ENCODE data around the gene IFT122.
"Not testable (repeated sequence)": the region's sequence is repeated elsewhere in the genome, so short reads cannot be mapped to it uniquely, and the experiment has no call there.

IFT122 gene

DNA sequence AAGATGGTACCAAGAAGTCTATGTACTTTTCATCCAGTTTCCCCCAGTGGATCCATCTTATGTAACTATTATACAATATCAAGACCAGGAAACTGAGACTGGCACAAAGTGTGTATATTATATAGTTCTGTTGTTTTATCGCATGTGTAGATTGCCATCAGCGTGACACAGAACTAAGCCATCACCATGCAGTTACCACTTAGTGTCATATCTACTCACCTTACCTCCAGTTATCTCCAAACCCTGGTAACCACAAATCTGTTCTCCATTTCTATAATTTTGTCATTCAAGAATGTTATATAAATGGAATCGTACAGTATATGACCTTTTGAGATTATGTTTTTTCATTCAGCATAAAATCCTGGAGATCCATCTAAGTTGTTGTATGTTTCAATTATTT lies 23.1 kb downstream of the IFT122 start:
- FAIRE-seq (no peak), DNase-seq (ENCODE audit: extremely low spot score, insufficient read length, low read depth) (no peak)

DNA sequence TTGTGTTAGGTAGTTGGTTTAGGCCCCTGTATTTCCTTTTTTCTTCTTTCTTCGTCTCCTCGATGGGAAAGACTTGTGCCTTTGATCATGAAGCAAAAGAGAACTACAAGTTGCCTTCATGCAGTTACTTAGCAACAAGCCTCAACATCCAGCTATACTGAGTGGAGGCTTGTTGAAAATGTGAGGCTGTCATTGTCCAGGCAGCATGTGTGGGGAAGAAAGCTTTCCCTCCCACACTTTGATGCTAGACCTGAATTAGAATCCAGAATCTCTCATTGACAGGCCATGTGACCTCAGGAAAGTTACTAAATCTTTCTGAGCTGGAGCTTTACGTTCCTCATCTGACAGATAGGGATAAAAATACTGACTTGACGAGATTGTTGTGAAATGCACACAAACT lies 23.7 kb downstream of the IFT122 start:
- no peak for DNase-seq (ENCODE audit: extremely low spot score, insufficient read length, low read depth)
- FAIRE-seq, result no peak

DNA sequence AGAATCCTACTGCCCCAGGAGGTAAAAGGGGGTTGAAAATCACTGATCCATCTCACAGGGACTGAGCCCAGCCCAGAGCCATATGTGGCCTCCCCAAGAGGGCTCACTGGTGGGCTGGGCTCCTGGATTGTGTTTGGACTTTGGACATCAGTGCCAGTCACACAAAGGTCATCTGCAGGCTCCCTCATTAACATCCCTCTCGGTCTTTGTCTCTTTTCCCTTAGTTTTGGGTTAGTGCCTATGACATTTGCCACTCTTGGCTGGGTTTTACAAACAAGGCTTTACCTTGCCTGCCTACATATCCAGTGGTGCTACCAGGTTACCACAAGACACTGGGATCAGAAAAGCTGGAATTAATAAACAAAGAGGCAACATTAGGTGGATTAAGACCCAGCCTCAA lies 27.9 kb downstream of the IFT122 start:
- FAIRE-seq, result no peak
- DNase-seq (ENCODE audit: extremely low spot score, insufficient read length, low read depth), result no peak

DNA sequence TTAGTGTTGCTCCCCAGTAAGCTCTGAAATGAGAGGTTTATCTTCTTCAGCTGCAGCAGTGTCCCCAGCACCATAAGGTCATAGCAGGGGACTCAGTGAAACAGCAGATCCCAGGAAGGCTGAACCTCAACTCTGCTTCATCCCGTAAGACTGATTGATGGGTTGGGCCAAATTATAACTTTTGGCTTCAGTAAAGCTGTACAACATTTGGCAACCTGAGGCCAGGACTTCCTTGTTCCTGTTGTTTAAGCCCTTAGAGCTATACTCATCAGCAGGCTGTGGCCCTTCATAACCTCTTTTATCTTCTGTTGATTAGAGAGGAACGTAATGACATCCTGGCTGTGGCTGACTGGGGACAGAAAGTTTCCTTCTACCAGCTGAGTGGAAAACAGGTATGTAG lies 29.0 kb downstream of the IFT122 start:
- no peak for DNase-seq (ENCODE audit: extremely low spot score, insufficient read length, low read depth)
- FAIRE-seq, result no peak

DNA sequence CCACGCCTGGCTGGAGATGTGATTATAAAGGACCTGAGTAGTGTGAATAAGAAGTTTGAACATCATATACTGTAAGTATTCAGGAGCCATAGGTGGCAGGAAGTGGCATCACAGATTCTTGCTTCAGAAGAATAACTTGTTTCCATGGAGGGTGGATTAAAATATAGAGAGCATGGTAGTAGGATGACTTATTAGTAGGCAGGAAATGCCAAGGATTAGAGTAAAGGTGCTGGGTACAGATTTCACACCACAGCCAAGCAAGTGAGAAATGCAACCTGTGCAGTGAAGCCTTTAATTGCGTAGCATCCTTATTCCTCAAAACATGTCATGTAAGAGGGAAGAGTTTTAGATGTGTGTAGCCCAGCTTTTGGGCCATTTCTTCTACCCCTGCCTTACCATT lies 30.8 kb downstream of the IFT122 start:
- DNase-seq (ENCODE audit: extremely low spot score, insufficient read length, low read depth) (no peak), FAIRE-seq (no peak)

DNA sequence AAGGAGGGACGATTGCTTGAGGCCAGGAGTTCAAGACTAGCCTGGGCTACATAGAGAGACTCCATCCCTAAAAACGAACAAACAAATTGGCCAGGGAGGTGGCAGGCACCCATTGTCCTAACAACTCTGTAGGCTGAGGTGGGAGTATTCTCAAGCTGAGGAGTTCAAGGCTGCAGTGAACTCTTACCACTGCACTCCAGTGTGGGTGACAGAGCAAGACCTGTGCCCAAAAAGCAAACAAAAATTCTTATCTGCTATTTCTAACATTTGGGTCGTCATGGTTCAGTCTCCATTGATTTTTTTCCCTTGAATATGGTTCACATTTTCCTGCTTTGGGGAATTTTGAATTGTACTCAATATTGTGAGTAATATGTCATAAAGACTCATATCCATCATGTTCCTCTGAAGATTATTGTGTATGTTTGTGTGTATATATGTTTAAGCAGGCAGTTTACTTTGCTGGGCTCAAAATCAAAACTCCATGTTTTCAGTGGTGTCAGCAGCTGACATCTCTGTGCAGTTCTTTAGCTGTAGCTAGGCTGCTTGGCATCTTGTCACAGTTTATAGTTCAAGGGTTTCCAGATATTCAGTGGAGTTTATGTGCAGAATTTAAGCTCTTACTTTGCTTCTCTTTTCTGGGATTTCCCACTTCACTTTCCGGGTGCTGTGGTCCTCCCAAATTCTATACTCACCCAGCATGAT lies 33.2 kb downstream of the IFT122 start:
- FAIRE-seq, result no peak
- DNase-seq (ENCODE audit: extremely low spot score, insufficient read length, low read depth), result no peak

DNA sequence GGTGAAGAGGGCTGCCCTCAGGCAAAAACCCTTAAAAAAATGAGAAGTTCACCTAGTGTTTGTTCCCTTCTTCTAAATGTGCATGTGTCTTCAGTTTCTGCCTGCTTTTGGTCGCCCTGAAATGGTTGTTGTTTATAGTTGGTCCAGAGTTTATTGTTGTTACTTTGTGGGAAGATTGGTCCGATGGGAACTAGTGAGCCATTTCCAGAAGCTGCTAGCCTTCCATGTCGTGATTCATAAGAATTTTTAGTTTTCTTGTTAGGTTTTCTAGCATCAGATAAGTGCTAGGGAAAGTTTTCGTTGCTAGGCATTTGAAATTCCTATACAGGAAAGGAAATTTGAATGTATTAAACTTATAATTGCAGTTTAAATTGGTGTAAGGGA lies 33.7 kb downstream of the IFT122 start:
- no peak for FAIRE-seq
- DNase-seq (ENCODE audit: extremely low spot score, insufficient read length, low read depth), result no peak

DNA sequence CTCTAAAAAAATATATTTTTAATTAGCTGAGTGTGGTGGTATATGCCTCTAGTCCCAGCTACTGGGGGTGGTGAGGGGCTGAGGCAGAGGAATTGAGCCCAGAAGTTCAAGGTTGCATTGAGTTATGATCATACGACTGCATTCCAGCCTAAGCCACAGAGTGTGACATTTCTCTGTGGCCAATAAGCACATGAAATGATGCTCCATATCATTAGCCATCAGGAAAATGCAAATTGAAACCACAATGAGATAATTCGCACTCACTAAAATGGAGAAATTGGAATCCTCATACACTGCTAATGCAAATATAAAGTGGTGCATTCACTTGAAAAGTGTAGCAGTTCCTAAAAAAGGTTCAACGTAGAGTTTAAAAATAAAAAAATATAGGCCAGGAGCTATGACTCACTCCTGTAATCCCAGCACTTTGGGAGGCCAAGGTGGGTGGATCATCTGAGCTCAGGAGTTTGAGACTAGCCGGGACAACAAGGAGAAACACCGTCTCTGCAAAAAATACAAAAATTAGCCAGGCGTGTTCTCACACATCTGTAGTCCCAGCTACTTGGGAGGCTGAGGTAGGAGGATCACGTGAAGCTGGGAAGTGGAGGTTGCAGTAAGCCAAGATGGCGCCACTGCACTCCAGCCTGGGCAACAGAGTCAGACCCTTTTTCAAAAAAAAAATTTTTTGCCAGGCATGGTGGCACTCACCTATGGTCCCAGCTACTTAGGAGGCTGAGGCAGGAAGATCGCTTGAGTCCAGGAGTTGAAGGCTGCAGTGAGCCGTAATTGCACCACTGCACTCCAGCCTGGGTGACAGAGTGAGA lies 35.2 kb downstream of the IFT122 start:
- DNase-seq (ENCODE audit: extremely low spot score, insufficient read length, low read depth) (no peak), FAIRE-seq (no peak)

DNA sequence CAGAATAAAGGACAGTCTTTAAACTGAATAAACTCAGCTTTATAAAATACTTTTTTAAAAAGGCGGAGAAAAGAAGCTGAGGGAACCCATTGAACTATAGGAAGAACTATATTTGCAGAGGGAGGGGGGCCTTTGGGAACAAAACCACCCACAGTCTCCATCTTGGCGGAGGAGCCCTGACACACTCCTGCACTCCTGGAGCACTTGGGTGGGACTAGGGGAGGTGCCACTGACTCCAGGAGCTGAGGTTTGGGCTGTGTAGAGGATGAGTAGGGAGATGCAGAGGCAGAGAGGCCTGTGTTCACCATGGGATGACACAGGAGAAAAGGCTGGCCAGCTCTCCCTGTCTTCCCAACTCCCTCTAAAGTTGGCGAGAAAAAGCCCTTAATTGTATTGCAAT lies 35.8 kb downstream of the IFT122 start:
- no peak for FAIRE-seq

DNA sequence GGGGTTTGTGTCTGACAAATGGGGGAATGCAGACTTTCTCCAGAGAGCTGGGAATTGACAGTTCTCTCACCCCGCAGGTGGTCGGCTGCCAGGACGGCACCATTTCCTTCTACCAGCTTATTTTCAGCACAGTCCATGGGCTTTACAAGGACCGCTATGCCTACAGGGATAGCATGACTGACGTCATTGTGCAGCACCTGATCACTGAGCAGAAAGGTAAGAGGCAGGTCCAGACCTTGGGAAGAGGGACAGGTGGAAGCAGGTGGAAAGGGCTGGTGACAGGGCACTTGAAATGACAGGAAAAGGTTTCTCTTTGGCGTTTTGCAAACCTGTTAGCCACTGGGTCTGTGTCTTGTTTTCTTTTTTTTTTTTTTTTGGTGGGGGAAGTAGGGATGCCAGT lies 36.6 kb downstream of the IFT122 start:
- FAIRE-seq, result no peak
- DNase-seq (ENCODE audit: extremely low spot score, insufficient read length, low read depth), result no peak

More for the DNA sequence above, 35.8 kb downstream of the IFT122 start:
- DNase-seq (ENCODE audit: extremely low spot score, insufficient read length, low read depth), result no peak

DNA sequence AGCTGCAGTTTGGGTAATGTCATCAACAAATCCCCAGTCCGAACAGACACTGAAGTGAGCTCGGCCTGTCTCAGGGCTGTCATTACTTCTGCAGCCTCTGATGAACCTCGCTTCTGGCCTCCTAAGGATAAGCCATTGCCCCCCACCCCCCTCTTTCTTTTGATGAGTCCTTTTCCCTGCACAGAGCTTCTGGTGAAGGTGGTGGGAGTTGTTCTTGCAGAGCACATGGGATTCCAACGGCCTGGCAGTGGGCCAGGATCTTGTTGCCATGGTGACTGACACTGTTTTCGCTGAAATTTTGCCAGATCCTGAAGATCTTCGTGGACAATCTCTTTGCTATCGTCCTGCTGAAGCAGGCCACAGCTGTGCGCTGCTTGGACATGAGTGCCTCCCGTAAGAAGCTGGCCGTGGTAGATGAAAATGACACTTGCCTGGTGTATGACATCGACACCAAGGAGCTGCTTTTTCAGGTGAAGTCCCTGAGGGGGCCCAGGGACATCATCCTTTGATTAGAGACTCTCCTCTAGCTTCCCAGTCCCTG lies 41.3 kb downstream of the IFT122 start:
- not testable (repeated sequence) for FAIRE-seq

DNA sequence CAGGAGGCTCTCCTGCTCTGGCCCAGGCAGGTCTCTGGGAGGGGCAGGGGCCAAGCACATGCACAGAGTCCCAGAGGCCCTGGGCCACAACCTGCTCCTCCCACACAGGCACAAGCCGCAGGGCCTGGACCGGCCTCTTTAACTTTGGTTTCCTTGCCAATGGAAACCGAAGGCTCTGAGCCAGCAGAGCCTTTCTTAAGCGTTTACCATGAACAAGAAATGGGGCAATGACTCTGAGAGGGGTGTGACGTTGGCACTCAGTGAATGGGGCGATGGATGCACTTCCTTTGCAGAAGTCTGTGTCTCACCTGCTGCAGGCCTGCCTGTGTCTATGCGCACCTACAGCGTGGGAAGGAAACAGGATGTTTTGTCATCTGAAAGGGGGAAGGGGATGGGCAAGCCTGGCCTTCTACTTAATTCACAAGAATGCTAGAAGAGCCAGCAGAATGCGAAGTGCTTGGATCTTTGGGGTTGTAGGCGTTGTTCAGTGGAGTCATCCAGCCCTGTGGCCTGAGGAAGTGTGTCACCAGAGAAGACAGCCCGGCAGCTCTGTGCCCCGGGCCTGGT lies 41.8 kb downstream of the IFT122 start:
- DNase-seq (ENCODE audit: extremely low spot score, insufficient read length, low read depth) (no peak), FAIRE-seq (no peak)

More for the DNA sequence above, 41.3 kb downstream of the IFT122 start:
- DNase-seq (ENCODE audit: extremely low spot score, insufficient read length, low read depth), result not testable (repeated sequence)

DNA sequence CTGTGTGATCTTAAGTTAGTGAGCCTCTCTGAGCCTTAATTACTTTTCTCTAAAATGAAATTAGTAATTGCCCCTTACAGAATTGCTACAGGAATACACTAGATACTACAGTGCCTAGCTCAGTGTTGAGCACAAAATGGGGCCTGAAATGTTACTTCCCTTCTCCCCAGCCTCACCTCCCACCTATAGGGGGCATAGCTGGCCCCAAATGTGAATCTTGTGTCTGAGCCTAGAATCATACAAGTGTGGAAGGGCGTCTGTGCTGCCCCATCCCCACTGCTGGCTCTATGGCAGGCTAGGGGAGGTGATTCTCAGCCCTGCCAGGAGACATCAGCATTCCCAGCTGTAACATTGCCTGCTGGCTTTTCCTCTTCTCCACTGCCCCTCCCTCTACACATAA lies 42.7 kb downstream of the IFT122 start:
- no peak for DNase-seq (ENCODE audit: extremely low spot score, insufficient read length, low read depth)
- no peak for FAIRE-seq

DNA sequence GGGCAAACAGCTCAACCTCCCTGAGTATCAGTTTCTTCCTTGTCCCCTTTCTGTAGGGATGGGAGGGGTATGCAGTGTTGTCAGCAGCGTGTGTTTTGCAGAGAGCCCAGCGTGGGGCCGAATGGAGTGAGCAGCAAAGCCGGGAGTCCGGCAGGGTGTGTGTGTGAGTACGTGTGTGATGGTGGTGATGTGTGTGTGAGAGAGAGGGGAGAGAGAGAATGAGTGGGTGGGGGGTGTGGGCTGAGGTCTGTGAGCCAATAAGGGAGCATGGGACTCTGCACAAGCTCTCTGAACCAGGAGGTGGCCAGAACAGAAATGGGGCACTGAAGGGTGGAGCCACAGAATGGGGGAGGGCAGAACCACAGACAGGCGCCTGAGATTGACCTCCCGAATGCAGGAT lies 43.8 kb downstream of the IFT122 start:
- no peak for DNase-seq (ENCODE audit: extremely low spot score, insufficient read length, low read depth)
- FAIRE-seq, result no peak

DNA sequence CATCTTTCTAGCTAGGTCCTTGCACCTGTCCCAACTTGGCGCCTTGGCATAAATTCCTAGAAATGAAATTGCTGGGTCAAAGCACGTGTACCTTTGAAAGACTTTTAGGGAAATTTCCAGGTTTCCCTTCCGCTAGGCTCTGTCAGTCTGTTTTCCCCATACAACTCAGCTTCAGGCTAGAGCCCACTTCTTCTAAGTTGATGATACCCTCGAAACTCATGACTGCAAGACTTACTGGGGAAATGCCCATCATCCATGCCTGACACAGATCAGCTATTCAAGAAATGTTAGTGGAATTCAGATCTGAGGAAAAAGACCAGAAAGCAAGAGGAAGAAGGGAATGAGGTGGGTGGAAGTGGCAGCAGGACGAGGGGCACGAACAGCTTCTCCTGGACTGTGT lies 45.1 kb downstream of the IFT122 start:
- FAIRE-seq; DNase-seq (ENCODE audit: extremely low spot score, insufficient read length, low read depth): not testable (repeated sequence)

DNA sequence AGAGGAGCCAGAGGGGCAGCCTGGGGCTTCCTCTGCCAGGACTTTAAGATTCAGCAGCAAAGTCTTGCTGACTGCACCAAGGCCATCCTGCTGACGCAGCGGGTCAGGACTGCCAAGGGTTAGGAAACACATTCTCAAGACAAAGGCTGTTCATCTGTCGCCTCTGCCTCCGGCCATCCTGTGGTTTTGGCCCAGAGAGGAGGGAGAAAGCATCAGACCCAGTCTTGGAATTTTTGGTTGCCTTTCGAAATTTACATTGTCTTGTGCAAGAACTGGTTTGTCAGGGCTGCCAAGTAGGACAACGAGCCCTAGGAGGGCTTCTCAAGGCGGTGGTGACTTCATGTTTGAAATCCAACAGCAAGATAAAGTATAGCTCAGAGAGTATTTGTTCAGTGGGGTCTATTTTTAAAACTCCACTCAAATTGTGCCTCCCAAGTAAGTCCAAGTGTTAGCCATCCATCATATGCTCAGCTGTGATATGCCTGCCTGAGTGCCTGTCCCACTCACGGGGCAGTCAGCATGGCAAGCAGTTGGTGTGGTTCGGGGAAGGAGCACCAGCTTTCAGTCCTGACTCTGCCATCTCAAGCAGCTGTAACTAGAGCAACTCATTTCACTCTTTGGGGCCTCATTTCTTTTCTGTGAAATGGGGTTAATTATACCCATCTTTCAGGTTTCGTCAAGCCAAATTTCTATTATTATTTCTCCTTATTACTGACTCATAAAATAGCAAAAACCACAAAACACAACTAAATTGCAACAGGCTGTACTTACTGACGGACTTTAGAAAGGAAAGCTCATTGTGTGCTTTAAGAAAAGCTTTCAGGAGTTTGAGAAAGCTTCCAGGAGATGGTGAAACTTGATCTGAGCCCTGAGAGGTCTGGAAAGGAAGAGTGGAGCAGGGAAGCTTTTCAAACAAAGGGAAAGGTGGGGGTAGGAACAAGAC lies 46.0 kb downstream of the IFT122 start:
- no peak for FAIRE-seq
- no peak for DNase-seq (ENCODE audit: extremely low spot score, insufficient read length, low read depth)

DNA sequence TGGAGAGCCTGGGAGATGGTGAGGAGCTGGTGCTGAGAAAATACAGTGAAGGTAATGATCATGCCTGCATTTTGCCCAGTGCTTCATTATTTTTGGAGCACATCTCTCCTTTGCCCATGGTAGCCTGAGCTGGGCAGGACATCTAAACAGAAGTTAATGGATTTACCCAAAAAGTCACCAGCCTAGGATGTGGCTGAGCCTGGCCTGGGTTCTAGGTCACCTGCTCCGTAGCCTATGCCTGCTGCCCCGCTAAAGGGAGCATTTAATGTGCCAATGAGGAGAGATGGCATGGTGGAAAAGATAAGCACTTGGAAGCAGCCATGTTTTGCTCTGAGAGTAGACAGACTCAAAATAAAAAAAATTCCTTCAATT lies 46.6 kb downstream of the IFT122 start:
- DNase-seq (ENCODE audit: extremely low spot score, insufficient read length, low read depth), result no peak
- FAIRE-seq, result no peak

DNA sequence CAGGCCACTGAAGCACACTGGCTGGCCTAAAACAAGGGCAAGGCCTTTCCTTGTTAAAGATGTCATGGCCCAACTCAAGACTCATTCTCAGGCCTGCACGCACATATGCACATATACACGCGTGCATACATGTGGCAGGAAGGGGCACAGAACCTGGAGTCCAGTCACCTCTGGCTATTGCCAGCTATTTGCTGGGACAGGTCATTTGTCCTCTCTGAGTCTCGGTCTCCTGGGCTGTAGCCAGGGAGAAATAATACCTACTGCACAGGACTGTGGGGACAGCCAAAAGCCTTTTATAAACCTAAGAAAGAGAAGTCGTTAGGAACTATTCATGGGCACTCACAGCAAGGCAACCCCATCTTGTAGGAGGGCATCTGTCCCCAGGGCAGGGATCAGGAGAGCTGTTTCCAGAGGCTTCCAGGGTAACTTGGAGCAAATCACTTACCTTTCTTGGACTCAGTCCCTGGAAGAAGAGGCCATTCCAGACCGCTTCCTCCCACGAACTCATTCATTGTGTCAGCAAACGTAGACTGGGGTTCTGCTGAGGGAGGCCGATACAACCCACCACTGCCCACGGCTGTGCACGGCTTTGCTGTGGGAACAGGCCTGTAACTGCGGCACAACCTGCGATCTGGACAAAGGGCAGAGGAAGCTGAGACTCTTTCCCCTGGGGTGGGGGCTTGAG lies 47.3 kb downstream of the IFT122 start:
- DNase-seq (ENCODE audit: extremely low spot score, insufficient read length, low read depth) (no peak), FAIRE-seq (no peak)

DNA sequence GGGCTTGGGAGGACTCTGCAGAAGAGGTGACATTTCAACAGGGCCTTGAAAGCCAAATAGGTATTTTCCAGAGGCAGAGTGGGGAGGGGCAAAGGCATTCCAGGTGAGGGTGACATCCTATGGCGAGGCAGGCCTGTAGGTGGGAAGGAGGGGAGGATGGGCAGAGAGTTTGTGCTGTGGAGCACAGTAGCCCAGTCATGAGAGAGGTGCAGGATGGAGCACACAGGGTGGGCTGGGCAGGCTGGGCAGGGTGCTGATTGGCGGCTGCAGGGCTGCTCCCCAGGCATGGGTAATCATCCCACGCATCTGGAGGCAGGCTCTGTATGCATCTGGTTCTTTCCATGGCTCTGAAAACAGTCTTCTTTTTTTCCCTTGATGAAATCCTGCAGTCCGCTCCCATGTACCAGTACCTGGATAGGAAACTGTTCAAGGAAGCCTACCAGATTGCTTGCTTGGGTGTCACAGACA lies 47.9 kb downstream of the IFT122 start:
- not testable (repeated sequence) for FAIRE-seq; DNase-seq (ENCODE audit: extremely low spot score, insufficient read length, low read depth)

All from GM18507 (cell line).